ENCODE data around the gene NPFFR1.
"Not testable (repeated sequence)": the region's sequence is repeated elsewhere in the genome, so short reads cannot be mapped to it uniquely, and the experiment has no call there.

- TF ChIP-seq POLR2A (IDR thresholded peaks at IDR 0.05; ENCODE audit: low read depth); POLR2AphosphoS5 (IDR thresholded peaks at IDR 0.05): not testable (repeated sequence)
- TF ChIP-seq, protein P1, sequence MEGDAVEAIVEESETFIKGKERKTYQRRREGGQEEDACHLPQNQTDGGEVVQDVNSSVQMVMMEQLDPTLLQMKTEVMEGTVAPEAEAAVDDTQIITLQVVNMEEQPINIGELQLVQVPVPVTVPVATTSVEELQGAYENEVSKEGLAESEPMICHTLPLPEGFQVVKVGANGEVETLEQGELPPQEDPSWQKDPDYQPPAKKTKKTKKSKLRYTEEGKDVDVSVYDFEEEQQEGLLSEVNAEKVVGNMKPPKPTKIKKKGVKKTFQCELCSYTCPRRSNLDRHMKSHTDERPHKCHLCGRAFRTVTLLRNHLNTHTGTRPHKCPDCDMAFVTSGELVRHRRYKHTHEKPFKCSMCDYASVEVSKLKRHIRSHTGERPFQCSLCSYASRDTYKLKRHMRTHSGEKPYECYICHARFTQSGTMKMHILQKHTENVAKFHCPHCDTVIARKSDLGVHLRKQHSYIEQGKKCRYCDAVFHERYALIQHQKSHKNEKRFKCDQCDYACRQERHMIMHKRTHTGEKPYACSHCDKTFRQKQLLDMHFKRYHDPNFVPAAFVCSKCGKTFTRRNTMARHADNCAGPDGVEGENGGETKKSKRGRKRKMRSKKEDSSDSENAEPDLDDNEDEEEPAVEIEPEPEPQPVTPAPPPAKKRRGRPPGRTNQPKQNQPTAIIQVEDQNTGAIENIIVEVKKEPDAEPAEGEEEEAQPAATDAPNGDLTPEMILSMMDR (IDR thresholded peaks at IDR 0.05) = not testable (repeated sequence)
Measured at GRCh38 chr10:70222811-70223447, 60.9 kb downstream of the NPFFR1 start.

Data from esophagus muscularis mucosa (tissue), 3 donors.